Right forelimb (tissue), 1 donor: ENCODE measurements around the gene CCND2.

Experiments used
- DNase-seq: peaks from one replicate; pipeline ENCODE4 v3.0.0-alpha.2; 2018

Gene CCND2

DNA sequence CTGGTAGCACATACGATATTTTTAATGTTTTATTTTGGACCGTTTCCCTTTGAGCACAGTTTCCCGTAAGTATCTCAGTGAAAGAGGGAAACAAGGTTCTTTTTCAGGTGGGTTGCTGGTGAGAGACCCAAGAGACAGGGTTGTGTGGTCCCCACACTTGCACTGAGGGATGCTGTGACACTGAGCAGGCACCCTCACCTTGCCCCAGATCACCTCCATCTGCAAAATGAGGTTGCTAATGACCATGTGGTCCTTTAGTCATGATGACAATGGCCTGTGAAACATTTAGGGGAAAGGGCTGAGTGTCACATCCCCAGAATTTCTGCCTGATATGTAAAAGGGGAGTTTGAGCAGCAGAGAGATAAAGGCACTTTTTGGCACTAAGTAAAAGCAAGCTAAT is 4.3 kb downstream of the CCND2 start:
- DNase-seq = no peak

DNA sequence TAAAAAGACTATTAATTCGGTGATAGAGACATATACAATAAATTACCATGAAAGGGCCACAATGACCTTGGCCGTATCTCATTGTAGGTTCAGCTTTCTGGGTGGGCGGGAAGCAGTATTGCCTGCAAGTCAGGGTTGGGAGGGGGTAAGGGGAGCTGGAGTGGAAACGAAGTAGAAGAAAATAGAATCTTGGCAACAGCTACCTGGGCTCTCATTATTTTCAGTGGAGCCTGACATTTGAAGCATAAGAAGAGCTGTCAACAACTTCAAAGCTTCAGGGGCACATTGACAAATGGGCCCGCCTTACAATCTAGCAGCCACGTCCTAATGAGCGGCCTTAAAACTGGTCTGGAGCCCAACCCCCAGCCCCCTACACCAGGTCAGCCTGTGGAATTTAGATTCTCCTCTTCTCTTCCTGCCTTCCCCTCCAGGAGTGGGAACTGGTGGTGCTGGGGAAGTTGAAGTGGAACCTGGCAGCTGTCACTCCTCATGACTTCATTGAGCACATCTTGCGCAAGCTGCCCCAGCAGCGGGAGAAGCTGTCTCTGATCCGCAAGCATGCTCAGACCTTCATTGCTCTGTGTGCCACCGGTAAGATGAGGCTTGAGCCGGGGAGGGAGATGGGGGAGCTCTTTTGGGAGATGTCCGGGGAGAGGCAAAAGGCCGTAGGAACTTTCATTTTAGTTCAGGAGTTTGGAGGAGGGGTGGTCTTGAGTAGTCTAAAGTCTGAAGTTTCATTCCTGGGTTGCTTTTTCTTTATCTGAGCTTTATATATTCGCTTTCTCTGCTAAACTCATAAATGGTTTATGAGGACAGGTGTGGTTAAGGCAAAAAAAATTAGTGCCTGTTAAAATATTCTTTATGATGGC is 5.0 kb downstream of the CCND2 start:
- no peak for DNase-seq

DNA sequence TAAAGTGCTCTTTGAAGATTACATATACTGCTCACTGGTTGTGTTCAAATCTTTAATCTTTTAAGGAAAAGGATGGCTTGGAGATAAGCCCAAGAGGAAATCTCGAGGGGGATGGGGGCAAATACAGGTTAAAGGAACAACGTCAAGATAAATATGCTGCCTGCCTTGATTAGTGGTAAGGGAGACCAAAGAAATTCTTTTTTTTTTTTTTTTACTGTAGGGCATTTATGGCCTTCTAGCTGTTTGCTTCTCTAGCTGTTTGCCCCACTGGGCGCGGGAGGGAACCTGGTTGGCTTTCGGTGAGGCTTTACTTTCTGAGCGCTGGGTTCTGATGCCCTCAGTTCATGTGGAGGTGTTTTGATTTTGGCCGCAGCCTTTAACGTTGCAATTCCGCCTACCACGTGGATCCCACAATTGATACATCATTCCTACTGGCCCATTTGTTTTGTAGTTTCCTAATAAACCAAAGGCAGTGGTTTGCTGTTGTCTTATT is 5.7 kb downstream of the CCND2 start:
- DNase-seq = no peak

DNA sequence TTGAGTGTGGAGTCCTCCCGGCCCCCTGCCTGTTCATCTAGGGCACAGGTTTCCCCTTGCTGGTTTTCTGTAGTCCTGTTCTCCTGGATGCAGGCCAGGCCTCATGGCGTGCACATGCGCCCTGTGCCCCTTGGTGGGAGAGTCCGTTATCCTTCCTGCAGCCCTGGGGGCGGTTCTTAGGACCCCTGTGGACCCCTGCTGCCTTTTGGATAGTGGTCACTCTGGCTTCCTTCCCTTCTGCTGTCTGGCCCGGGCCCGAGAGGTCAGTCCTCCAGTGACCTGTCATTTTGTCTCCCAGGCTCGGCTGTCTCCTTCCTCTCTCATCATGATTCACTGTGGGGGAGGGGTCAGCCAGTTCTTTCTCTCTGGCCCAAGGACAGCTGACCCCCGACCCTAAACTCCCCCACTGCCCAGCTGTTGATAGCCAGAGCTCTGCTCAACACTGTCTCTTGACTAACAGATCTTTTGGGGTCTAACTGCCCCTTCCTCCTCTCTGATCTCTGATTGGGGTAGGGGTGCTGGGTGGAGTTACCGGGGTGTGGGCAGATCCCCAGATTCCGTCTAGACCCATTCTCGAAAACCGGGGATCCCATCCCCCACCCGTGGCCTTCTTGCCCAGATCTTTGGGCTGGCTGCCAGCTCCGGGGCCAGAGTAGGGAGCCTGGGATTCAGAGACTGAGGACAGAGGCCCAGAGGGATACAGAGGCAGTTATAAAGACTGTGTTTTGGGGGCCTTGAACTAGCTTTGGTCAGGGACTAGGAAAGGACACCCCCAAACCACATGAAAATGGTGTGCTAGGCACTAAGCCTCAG is 7.0 kb downstream of the CCND2 start:
- DNase-seq = no peak

DNA sequence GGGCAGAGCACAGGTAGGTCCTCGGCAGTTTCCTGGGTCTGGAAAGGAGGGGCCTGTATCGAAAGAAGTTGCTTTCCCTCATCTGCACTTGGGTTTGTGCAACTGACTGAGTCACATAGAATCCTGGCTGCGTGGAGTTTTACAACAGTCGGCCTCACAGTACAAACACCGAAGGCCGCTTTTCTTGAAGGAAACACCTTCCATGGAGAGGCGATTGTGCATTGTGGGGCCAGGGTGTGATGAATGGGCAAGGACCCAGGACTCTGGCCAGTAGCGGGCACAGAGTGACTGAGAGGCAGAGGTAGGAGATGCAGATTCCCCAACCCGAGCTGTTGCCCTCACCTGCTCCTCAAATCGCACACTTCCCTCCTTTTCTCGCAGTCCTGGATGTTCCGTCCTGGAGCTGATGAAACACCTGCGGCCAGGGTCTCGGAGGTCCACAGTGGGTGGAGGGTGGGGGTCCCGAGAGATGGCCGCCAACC is 7.7 kb downstream of the CCND2 start:
- no peak for DNase-seq

DNA sequence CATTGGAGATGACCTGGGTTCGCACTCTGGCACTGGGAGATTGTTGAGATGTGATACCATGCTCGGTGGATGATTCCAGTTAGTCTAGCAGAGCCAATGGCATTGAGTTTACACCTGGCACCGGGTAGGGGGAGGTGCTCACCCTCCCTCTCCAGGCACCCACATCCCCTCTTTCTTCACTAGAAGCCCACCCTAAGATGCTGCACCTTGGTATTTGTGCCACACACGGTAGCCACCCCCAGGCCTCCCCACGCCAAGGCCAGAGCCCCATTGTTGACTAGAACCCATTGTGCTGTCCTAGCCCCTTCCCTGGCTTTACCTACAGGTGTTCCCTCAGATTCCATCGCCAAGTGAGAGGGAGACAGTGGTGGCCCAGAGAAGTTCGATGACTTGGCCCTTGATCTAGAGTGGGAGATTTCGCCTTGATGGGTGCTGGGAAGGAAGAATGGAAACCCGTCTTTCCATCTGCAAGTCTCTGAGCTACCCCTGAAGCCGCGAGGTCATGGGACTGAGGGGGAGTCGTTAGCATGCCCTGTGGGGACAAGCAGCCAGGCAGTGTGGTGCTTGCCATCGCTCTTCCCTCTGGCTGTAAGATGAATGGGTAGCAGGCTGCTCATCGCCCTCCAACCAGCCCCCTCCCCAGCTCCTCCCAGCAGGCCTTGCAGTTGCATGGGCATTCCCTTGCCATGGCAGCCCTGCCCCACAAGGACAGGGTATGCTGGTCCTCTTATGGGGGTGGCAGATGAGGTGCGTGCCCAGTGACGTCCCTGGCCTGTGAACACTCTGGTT is 8.7 kb downstream of the CCND2 start:
- no peak for DNase-seq

DNA sequence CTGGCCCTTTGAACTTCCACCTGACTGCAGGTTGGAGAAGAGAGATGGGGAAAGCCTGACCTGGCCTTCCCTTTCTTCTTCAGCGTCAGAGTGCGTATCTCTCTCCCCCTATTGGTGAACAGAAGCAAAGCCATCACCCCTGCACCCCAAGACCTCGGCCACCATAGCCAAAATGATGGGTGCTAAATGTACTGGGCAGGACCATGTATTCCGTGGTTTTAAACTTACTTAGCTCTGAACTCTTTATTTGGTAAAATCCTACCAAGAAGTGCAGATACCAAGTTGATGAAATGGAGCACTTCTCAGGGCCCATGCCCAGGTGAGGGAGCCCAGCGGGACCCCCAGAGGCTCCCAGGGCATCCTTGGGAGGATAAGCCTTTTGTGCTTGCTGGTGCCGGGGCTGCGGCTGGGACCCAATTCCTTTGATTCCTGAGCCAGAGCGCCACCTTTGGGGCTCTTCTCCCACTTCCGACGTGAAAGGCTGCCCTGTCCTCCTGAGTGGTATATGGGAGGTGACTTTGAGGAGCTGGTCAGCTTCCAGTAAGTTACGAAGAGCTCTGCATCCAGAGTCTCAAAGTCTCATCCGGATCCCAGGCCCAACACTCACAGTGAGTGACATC is 9.4 kb downstream of the CCND2 start:
- no peak for DNase-seq

DNA sequence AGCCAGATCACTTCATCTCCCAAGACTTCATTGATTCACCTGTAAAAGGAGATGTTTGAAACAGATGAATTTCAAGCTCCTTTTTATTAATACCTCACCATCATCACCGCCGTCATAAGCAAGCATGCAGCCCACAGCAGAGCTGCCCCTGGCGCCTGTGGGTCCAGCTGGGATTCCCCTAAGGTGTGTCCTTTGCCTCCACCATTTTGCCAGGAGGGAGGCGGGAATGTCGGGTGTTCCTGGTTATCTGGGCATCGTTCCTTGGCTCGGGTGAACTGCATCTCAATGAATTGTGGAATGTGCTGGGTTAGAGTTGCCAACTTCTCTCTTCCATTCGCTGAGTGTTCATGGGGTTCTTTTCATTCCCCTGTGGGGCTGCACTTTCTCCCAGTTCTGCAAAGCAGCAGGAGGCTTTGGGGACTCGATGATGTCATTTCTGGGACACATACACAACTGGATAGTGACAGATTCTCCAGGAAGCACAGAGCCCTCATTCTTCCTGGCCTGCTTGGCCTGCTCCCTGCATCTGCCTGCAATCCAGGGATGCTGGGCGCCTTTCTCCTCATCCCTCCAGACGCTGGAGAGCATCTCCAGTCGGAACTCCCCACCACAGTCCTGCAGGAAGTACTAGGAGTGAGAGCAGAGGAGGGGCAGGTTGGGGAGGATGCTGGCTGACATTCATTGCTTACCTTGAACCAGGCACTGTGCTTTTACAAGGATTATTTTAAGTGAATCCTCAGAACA is 10.1 kb downstream of the CCND2 start:
- DNase-seq = no peak

DNA sequence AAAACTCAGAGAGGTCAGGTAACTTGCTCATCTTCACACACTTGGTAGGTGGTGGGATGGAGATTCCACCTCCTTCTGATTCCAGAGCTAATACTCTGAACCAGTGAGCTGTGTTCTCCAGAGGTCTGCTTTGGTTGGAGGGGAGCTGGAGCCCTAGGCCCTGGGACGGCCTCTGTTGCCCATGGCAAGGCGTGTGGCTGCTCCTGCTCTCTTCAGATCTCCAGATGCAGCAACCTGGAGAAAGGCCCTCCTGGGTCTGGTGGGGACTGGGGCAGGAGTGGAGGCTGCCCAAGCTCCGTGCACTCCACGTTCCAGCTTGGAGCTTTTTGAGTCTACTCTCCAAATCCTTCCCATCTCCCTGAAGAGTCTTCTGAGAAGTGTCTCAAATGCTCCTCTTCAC is 10.7 kb downstream of the CCND2 start:
- DNase-seq = no peak

DNA sequence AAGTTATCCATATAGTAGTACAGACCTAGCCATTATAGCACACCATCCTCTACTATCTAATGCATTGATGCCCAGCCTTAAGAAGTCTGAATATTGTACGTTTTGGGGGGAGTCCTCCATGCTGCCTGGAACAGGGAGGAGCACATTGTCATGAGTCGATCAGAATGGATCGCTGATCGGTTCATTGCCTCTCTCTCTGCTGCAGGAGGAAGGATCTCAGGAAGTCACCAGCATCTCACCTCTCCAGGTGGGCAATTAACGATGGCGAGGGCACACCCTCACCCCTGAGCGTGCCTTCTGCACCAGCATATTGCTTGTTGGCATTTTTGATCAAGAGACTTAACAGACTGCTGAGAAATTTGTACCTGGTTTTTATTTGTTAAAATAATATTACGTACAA is 11.5 kb downstream of the CCND2 start:
- DNase-seq = no peak

DNA sequence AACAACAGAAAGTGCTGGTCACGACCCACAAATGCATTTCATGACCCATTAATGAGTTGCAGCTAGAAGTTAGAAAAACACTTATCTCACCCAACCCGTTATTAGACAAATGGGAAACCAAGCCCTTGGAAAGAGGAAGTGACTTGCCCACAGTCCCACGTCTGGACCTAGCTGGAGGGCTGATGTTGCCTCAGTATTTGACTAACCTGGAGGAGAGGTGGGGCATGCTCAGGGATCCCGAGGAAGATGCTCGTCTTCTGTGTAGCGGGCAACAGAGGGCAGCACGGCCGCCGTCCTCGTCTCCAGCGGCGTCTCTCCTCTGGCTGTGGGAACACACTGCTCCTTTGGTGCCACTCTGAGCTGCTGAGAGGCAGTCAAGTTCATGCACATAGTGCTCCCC is 12.7 kb downstream of the CCND2 start:
- peak; percentile 6 for DNase-seq

DNA sequence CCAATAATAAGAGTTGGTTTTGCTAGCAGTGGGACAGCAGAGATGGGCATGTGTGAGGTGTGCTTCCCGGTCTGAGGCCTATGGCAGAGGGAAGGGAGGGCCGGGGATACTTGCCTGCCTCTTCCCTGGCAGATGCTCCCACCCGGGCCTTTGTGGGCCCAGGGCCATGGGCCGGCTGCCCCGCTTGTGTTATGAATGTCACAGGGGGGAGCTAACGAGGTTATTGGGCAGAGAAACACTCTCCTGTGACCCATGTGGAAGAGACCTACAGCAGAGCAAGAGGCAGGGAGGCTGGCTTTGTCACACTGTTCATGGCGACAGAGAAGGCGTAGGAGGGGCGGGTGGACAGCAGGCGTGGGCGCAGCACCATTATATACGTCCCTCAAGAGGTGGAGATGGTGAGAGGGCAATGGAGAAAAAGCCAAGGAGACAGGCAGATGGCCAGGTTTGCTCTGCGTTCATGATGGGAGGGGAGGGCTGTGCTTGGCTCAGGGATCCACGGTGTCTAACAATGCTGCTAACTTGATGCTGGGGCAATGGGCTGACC is 13.3 kb downstream of the CCND2 start:
- peak; percentile 43 for DNase-seq

DNA sequence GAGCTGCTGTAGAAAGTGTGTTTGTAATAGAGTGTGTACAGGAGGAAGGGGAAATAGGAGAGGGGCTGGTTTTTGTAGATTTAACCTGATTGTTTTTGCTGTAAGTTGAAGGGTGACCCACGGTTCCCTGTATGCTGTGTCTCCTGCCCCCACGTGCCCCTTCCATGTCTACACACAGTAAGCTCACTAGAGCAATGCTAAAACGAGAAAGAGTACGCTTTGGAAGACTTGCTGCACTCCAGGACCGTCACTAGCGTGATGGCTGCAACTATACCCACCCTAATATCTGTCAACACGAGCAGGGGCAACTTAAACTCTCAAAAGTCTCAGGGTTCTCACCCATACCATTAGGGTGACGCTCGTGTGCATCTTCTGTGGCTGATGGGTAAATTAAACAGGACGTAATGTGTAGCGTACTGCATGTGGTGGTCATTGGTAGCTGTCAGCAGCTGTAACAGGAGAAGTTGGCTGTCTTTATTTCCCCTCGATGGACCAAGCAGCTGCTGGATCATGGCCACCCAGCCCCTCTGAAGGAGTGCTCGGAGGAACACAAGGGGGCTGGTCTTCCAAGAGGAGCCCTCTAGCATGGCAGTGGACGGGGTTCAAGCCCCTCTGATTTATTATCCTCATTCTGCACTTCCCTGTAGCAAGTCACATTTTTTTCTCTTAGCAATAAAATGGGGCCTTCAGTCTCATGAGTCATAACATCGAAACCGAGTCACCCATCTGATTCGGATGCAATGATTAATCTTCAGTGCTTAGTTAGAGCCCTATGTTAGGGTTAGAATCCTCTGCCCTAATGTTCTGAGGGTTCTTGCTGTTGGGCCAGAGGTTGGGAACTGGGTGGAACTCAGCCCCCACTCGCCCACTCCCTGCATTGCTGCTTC is 14.0 kb downstream of the CCND2 start:
- no peak for DNase-seq

DNA sequence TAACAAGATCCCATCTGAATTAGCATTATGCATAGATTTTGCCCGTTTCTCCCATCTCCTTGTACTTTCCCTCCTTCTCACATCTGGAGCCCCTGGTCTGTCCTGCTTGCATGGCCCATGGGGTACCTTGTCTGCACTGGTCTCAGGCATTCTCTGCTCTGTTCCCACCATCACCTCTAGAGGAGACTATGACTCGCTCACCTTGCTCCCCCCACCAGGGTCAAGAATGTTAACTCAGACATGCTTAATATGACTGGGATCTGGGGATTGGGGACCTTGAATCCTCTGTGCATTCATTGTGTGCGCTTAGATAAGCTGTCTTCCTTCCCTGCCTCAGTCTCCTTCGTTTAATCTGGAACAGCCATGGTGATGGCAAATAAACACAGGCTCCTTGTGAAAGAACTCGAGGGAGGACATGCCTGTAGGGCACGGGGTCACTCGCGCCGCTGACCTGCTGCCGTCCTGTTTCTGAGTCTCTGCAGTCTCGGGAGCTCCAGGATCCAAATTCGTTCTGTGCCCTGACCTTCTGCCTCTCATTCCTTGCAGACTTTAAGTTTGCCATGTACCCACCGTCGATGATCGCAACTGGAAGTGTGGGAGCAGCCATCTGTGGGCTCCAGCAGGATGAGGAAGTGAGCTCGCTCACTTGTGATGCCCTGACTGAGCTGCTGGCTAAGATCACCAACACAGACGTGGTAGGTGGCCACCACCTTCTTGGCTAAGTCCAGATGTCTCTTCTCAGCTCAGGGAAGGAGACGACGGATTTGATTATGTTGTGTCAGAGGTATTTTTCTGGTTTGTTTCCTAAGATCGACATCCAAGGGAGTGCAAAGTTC is 15.0 kb downstream of the CCND2 start:
- DNase-seq = peak; percentile 32

DNA sequence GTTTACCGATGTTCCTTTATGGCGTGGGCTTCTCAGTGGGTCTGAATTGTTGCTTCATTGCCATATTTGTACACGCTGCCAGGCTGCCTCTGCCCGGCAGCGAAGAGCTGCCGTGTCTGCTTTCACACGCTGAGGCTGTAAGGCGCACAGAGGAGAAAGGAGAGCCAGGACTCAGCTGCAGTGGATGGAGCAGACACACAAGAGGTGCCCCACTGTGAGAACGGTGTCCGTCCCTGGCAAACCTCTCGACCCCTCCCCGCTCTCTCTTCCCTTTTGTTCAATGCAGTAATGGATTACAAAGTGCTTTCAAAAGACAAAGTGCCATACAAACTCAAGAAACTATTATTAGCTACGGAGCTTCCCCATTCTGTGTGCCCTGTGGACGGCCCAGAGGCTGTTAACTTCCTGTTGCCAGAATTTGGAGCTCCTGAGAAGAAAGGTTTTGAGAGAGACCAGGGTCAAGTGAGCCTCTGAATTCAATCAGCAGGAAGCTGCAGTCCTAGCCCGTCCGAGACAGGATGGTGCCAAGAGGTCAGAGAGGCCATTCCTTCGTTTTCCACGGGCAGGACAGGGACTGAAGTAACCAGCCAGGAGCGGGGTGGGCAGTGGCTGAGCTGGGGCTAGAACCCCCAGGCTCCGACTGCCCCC is 15.8 kb downstream of the CCND2 start:
- no peak for DNase-seq

DNA sequence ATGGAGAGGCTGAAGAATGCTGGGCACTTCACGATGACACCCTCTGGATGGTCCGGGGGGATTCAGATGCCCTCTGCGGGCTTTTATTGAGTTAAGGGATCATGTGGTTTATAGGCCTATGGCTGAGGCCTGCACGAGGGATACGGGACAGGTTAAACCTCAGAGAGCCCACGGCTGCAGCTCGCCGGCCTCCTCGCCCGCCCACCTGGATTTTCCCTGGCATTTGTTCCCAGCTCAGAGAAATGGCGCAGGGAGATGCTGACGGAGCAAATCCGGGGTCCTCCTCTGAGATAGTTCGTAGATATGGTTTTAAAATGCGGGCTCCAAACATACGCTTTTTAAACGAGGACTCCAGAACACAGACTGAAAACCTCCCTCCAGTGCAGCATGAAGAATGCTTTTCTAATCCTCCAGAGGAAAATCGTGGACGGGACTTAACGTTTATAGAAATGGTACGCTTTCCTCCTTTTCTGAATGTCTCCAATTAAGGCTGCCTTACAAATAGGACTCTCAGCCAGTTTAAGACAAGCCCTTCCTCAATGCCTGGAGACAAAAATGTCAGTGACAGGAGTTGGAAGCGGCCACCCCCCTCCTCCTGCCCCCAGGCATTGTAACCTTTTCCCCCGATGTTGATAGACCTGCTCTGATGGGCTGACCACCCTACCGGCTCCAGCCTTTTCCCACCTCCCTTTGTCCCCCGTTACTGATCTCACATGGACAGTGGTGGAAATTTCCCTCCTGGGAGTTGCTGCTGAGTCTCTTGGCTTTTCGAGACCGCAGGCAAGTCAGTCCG is 16.6 kb downstream of the CCND2 start:
- peak; percentile 40 for DNase-seq

DNA sequence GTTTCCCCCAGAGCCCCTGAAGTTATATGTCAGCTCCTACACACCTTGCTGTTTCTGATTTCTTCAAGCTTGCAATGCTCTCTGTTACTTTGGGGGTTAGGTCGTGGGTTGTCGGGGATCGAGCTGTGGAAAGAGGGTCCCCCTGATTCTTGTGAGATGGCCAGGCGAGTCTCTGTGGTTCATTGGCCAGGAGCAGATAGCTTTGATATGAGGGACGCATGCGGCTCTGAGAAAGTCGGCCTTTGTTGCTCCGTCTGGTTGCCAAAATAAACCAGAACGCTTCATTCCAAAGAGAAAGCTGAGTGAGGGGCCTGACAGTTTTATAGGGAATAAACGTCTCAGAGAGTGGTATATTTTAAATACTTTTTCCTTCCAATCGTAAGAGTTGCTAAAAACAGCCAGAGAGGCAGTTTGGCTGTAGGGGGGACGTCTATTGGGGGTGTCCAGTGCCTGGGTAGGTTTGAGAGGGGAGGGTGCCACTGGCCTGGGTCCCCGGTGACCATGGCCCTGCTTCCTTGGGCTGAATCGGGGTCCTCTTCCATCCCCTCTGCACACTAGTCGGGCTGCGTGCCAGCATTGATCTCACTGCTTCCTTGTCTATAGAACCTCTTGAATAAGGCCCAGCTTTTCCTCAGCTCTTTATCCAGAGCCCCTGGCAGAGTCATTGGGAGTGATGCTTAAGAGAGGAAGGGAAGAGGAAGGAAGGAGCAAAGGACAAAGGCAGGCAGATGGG is 18.9 kb downstream of the CCND2 start:
- DNase-seq = no peak
